NCI-H2196 (cell line): ENCODE measurements around the gene TMEM150C.

ENCODE experiments used
- DNase-seq: peaks from one replicate; lab custom pipeline; 2025; ENCODE audit not compliant: unreplicated experiment; lab: John Stamatoyannopoulos, UW

TMEM150C gene

DNA sequence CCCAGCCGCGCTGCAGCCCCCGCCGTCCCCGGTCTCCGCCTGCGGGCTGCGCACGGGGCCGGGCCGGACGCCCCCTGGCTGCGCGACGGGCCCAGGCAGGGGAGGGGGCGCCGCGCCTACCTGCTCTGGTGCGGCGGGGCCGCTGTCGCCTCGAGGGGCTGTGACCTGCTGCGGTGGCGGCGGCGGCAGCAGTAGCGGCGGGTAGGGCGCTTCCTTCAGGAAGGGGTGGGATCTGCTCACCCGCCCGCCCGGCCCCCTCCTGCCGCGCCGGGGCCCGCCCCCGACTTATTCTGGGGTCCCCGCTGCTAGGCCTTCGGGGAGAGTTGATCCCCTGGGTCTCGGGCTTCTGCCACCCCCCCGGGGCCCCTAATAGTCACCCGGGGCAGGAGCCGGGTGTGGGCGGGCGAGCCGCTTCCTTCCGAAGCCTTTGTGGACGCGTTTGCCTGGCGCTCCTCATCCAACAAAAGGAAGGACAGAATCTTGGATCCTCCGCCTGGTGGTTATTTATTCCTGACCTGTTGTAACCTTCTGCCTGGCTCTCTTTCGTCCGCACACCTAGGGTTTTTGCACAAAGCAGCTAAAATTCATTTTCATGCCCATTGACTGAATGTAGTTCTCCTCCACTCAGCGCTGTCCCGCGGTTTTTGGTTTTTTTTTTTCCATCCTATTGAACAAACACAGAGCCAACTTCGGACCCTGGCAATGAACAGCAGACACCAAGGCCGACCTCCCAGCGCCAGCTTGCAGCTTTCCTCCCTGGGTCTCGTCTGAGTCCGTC lies at the start of gene TMEM150C:
Gene TMEM150C (minus strand): TSS at position 203 of the 778 bp plus-strand sequence. CDS start 57,331 bp downstream, outside the sequence.
- no peak for DNase-seq

GRCh38 chr4:82611527-82611926 lies 49.7 kb upstream of the TMEM150C start:
- DNase-seq = no peak

GRCh38 chr4:82610041-82610440 lies 48.3 kb upstream of the TMEM150C start:
- no peak for DNase-seq

GRCh38 chr4:82606622-82607021 lies 44.8 kb upstream of the TMEM150C start:
- no peak for DNase-seq

DNA sequence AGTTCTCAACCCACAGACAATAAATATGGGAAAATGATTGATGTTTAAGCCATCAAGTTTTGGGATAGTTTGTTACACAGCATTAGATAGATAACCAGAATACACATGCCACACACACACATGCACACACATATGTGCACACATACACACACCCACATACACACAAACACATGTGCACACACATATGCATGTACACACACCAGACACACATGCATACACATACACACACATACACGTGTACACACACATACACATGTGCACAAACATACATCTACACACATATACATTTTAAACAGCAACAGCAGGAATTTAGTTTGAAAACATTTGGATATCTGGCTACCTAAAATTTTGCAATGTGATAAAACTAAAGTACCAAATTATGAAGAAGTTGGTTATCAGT lies 42.7 kb upstream of the TMEM150C start:
- no peak for DNase-seq

DNA sequence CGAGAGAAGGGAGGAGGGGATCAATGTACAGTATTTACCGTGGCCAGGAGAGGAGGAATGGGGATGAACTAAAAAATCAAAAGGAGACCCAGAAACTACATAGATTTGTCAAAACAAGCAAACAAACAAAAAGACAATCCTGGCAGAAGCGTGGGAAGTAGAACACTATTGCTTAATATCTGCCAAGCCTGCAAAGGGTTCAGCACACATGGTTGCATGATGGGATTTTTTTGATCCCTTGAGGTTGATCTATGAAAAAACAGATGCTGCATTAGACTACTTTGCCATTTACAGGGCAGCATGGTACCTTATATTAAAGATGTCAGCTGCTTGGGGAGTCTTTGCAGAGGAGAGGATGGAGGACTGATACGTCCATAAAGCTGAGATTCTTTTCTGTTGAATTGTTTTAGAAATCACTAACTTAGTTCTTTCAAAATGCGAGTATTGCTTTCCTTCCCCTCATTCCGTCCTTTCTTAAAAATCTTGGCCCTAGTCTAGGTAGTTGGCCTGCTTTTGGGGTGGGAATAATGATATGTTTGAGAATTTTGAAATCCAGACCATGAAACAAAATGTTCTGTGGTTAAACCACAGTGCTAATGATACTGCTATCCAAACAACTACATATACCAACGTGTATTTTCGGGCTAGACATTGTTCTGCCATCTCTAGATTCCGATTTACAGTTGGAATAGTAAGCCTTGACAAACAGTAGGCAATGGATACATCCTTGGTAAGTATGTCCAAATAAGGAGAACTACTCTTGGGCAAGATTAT lies 39.6 kb upstream of the TMEM150C start:
- no peak for DNase-seq

DNA sequence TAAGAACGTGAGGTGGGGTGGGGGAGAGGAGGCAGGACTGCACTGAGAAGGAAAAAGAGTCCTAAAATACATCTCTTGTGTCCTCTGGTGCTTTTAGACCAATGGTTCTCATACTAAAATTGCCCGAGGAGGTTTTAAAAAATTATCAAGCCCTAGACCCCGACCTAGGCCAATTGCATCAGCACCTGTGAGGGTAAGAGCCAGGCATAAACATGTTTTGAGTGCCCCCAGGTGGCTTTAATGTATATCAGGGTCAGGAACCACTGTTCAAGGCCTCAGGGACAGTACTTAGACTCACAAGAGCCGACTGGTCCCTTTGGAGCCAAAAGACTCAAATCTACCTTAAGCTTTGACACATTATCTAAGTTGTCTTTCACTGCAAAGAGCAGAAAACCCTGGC lies 37.5 kb upstream of the TMEM150C start:
- no peak for DNase-seq

GRCh38 chr4:82594456-82594855 lies 32.7 kb upstream of the TMEM150C start:
- DNase-seq = no peak

DNA sequence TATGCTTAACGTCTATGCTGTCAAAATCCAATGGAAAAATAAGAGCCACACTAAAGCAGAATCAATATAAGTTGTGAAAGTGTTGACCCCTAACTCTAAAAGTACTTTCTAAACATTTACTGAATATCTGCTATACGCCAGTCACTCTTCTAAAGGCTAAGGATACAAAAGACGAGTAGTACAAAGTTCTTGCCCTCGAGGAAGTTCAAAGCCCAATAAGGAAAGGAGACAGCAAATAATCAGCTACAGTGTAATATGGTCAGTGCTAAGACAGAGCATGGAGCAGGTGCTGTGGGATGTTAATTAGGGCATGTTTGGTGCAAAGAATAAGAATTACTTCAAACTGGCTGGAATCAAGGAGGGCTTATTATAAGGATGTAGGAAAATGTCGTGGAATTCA lies 31.6 kb upstream of the TMEM150C start:
- DNase-seq = no peak

DNA sequence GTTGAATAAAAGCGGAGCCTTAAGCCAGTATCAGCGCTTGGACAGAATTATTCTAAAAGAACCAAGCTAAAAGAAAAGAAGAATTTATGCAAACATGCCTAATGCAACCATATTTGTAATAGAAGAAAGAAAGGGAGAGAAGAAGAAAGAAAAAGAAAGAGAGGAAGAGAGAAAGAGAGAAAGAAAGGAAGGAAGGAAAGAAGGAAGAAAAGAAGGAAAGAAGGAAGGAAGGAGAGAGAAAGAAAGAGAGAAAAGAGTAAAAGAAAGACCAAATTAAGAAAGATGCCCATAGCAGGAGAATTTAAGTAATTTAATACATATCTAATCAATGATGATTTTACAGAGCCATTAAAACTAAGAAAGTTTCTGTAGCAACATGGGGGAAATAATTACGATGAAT lies 30.9 kb upstream of the TMEM150C start:
- DNase-seq = no peak

DNA sequence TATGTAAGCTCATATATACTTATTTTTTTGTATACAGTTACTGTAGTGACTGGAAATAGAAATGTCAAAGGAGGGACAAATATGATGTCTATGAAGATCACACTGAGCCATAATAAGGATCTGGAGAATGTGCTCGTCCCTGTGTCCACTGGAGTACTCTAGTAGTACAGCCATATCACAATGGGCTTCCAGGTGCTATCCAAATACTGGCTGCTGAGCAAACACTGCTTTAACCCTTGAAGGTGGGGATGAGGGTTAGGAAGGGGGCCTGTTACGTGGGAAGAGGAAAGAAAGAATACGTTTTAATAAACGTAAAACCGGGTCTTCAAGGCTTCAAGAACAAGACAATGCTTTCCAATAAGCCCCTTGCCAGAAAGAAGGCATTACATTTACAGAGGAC lies 29.8 kb upstream of the TMEM150C start:
- DNase-seq = no peak

- no peak for DNase-seq
Measured at GRCh38 chr4:82589756-82590155, 28.0 kb upstream of the TMEM150C start.

- DNase-seq = no peak
Measured at GRCh38 chr4:82588771-82589270, 27.0 kb upstream of the TMEM150C start.

DNA sequence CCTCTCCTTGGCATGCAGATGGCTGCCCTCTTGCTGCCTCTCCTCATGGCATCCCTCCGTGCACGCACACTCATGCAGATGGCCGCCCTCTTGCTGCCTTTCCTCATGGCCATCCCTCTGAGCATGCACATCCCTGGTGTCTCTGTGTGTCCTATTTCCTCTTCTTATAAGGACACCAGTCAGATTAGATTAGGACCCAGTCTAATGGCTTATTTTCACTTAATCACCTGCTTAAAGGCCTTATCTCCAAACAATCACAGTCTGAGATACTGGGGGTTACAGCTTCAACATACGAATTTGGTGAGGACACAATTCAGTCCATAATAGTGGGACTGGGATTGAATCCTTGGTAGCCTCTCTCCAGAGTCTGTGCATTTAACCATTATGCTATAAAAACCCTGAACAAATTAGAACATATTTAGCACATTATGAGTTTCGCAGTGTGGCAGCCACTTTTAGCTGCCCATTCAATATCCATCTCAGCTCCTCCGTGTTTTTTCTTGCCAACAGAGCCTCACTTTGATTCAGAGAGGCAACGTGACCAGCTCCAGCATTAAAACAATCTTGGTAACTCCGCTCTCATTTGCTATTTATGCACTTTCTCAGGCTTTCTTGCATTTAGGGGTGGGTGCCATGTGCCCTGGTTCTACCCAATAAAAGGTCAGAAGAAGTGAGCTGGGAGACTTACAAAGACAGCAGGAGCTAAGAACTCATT lies 26.2 kb upstream of the TMEM150C start:
- DNase-seq = no peak

- DNase-seq = peak; percentile 21
Measured at GRCh38 chr4:82585690-82586435, 24.1 kb upstream of the TMEM150C start.

DNA sequence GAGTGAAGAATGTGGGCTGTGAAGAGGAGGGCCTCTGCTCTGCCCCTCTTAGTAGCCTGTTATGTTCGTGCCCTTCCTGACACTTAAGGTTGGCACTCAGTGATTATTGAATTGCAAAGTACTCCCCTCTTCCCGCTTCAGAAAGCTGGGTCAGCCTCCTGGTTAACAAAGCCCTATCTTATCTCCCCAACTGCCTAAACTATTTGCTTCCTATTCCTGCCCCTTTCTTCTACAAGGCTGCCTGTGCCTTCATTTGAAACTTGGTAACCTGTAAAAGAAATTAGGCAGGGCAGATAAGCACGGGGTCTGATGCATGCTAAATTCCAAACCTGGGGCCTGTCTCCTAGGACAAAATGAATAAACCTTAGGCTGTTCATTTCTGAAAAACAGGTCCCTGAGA lies 23.1 kb upstream of the TMEM150C start:
- no peak for DNase-seq

DNA sequence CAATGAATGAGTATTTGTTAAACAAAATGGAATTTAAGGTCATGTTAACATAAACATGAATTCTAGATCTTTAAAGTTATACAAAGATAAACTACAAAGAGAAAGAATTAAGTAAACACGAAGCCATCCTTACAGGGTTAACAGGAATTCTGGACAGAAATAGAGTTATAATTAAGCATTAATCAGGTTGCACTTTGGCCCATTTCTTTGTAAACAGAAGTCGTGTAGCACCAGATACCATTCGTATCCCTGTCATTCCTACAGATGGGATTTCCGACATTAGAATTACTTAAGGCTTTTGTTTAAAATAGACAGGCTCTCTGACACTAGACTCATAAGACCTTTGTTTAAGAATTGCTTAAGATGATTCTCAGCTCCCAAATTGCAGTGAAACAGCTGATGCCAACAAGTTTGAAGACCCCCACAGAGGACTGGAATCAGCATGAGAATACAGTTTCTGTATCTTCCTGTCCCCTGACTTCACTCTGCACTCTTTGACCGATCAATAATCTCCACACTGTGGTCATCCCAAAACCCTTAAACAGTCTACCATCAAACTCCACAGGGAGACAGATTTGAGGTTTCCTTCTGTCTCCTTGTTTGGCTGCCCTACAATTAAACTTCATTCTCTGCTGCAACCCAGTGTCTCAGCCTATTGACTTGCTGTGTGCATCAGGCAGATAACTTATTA lies 22.3 kb upstream of the TMEM150C start:
- DNase-seq = no peak

- DNase-seq = no peak
Measured at GRCh38 chr4:82579932-82580331, 18.1 kb upstream of the TMEM150C start.

GRCh38 chr4:82578935-82579334 lies 17.1 kb upstream of the TMEM150C start:
- DNase-seq = no peak

GRCh38 chr4:82577451-82577850 lies 15.7 kb upstream of the TMEM150C start:
- DNase-seq = no peak
